GM23338 (cell line): ENCODE results near the gene ADD3. TPM values are rescaled to one million over a fixed set of nuclear protein-coding genes. Genes with fewer than 3 reads are reported as not detected.

Source experiments
- ATAC-seq: fragments of 200-7000 bp; cut with Tn5 transposase; 3 replicates; pipeline ENCODE4 v1.9.1; 2020
- DNase-seq: peaks from one replicate; pipeline ENCODE4 v3.0.0-alpha.2; 2015; ENCODE audit warnings: low spot score
- H2AFZ ChIP-seq: fragments of 200-600 bp; sonication (generic); 2 replicates; pipeline ENCODE4 v1.8.0; 2016; ENCODE audit warnings: antibody characterized with exemption, mild to moderate bottlenecking, moderate library complexity
- H3F3A ChIP-seq: fragments of 200-600 bp; sonication (generic); replicated peaks from 2 replicates; pipeline ENCODE4 v1.8.0; 2017; ENCODE audit warnings: antibody characterized with exemption, mixed run types, low read depth
- H3K27ac ChIP-seq: fragments of 200-600 bp; sonication (generic); 2 replicates; pipeline ENCODE4 v1.6.1; 2016; ENCODE audit warnings: low read depth
- H3K27me3 ChIP-seq: fragments of 200-600 bp; sonication (generic); 2 replicates; pipeline ENCODE4 v1.8.0; 2016; ENCODE audit warnings: mild to moderate bottlenecking, mixed run types, moderate library complexity; ENCODE audit not compliant: insufficient read depth
- H3K36me3 ChIP-seq: fragments of 200-600 bp; sonication (generic); 2 replicates; pipeline ENCODE4 v1.8.0; 2016; ENCODE audit warnings: mild to moderate bottlenecking; ENCODE audit not compliant: insufficient read depth
- H3K4me1 ChIP-seq: fragments of 200-600 bp; sonication (generic); 2 replicates; pipeline ENCODE4 v1.8.0; 2016; ENCODE audit warnings: mild to moderate bottlenecking, moderate library complexity; ENCODE audit not compliant: insufficient read depth
- H3K4me2 ChIP-seq: fragments of 200-600 bp; sonication (generic); 2 replicates; pipeline ENCODE4 v1.7.1; 2017; ENCODE audit warnings: mixed run types
- H3K4me3 ChIP-seq: fragments of 200-600 bp; sonication (generic); 2 replicates; pipeline ENCODE4 v1.6.1; 2016; ENCODE audit warnings: mixed run types
- H3K79me2 ChIP-seq: fragments of 200-600 bp; sonication (generic); replicated peaks from 2 replicates; pipeline ENCODE4 v1.8.0; 2017; ENCODE audit warnings: mild to moderate bottlenecking; ENCODE audit not compliant: insufficient read depth
- H3K9me2 ChIP-seq: fragments of 200-600 bp; sonication (generic); 2 replicates; pipeline ENCODE4 v1.8.0; 2017; ENCODE audit not compliant: insufficient read depth
- H4K20me1 ChIP-seq: fragments of 200-600 bp; sonication (generic); replicated peaks from 2 replicates; pipeline ENCODE4 v1.8.0; 2017; ENCODE audit warnings: mild to moderate bottlenecking; ENCODE audit not compliant: insufficient read depth
- H3K27ac Mint-ChIP-seq: 2 replicates; pipeline ENCODE4 v1.8.0; 2020; ENCODE audit warnings: inconsistent platforms, mild to moderate bottlenecking, moderate library complexity, mixed read lengths
- H3K27me3 Mint-ChIP-seq: 3 replicates; pipeline ENCODE4 v1.8.0; 2022; ENCODE audit warnings: low read depth, mild to moderate bottlenecking, moderate library complexity, mixed read lengths, inconsistent platforms; ENCODE audit not compliant: insufficient read depth, poor library complexity
- H3K36me3 Mint-ChIP-seq: 3 replicates; pipeline ENCODE4 v1.8.0; 2021; ENCODE audit warnings: low read depth, mild to moderate bottlenecking, inconsistent platforms, moderate library complexity, mixed read lengths
- H3K4me1 Mint-ChIP-seq: 3 replicates; pipeline ENCODE4 v1.8.0; 2020; ENCODE audit warnings: mild to moderate bottlenecking, inconsistent platforms, mixed read lengths
- H3K4me3 Mint-ChIP-seq: 3 replicates; pipeline ENCODE4 v1.8.0; 2021; ENCODE audit warnings: moderate library complexity, mild to moderate bottlenecking, inconsistent platforms, mixed read lengths
- H3K9me3 Mint-ChIP-seq: 3 replicates; pipeline ENCODE4 v1.8.0; 2020; ENCODE audit warnings: moderate library complexity, mild to moderate bottlenecking, inconsistent platforms, mixed read lengths
- CREB1 ChIP-seq: fragments of 250-450 bp; sonication (Bioruptor Pico); IDR thresholded peaks from 2 replicates; pipeline ENCODE4 v1.5.0; 2020; ENCODE audit warnings: low read depth, mild to moderate bottlenecking, moderate library complexity
- CTCF ChIP-seq, 2 experiments: fragments of 200-600 bp in 1 of 2; sonication (generic) in 1 of 2; conservative IDR thresholded peaks; 2 replicates each; pipeline versions ENCODE4 v1.5.1 to v1.6.1; 2016 to 2017; ENCODE audit warnings: antibody characterized with exemption in 2 of 2, low read depth in 2 of 2, mild to moderate bottlenecking in 2 of 2, moderate library complexity in 1 of 2
- ETS1 ChIP-seq: IDR thresholded peaks from 2 replicates; pipeline ENCODE4 v1.6.1; 2016; ENCODE audit warnings: antibody characterized with exemption
- EZH2 ChIP-seq: fragments of 200-600 bp; sonication (generic); IDR thresholded peaks from one replicate; pipeline ENCODE4 v1.8.0; 2017; ENCODE audit warnings: antibody characterized with exemption, mild to moderate bottlenecking, low read depth; ENCODE audit not compliant: unreplicated experiment
- EZH2phosphoT487 ChIP-seq: fragments of 200-600 bp; sonication (generic); IDR thresholded peaks from one replicate; pipeline ENCODE4 v1.8.1; 2018; ENCODE audit warnings: antibody characterized with exemption; ENCODE audit not compliant: unreplicated experiment
- JUNB ChIP-seq: IDR thresholded peaks from one replicate; pipeline ENCODE4 v1.6.1; 2016; ENCODE audit warnings: antibody characterized with exemption; ENCODE audit not compliant: unreplicated experiment
- NANOG ChIP-seq: IDR thresholded peaks from 2 replicates; pipeline ENCODE4 v1.6.1; 2016; ENCODE audit warnings: antibody characterized with exemption, borderline replicate concordance
- POLR2AphosphoS5 ChIP-seq: IDR thresholded peaks from 2 replicates; pipeline ENCODE4 v1.6.1; 2016; ENCODE audit warnings: antibody characterized with exemption, low read depth
- REST ChIP-seq: IDR thresholded peaks from one replicate; pipeline ENCODE4 v1.6.1; 2018; ENCODE audit warnings: antibody characterized with exemption; ENCODE audit not compliant: unreplicated experiment
- STAT1 ChIP-seq: IDR thresholded peaks from one replicate; pipeline ENCODE4 v1.6.1; 2016; ENCODE audit warnings: antibody characterized with exemption; ENCODE audit not compliant: unreplicated experiment
- ZNF114 ChIP-seq: fragments of 250-450 bp; sonication (Bioruptor Pico); IDR thresholded peaks from 2 replicates; pipeline ENCODE4 v1.5.0; 2020; ENCODE audit warnings: mild to moderate bottlenecking, moderate library complexity
- ZNF331 ChIP-seq: fragments of 250-450 bp; sonication (Bioruptor Pico); IDR thresholded peaks from 2 replicates; pipeline ENCODE4 v1.5.0; 2020; ENCODE audit warnings: low read depth, mild to moderate bottlenecking, moderate library complexity
- ZNF462 ChIP-seq: fragments of 250-450 bp; sonication (Bioruptor Pico); IDR thresholded peaks from 2 replicates; pipeline ENCODE4 v1.5.0; 2020; ENCODE audit warnings: mild to moderate bottlenecking, moderate library complexity
- polyA plus RNA-seq: library from polyadenylated mRNA; unstranded; fragments of >200 nt; fragmentation: Nextera tagmentation; extraction: Ambion mirVana; gene quantifications from 2 replicates; pipeline ENCODE4 v1.2.1, GENCODE V29; 2016
- total RNA-seq: library from RNA; depleted of rRNA; stranded (reverse); fragments of >200 nt; shearing (Covaris generic); gene quantifications from 2 replicates; pipeline ENCODE4 v1.2.3, GENCODE V29; 2014

The ADD3 gene
- total and polyA plus RNA-seq, 2 experiments from 2014 or later = 68.5 to 767 TPM

GRCh38 chr10:109991266-109991855 lies 16.4 kb upstream of the ADD3 start:
- peaks cover 3% of the 10 kb centered on the region; the same call in 2 of the 3 replicates for H3K4me1 Mint-ChIP-seq
- no peaks in the 10 kb centered on the region for H3K36me3 Mint-ChIP-seq
- Histone ChIP-seq H3K79me2 (no peaks in the 10 kb centered on the region), H3F3A (no peaks in the 10 kb centered on the region), H3K27me3 (no peaks in the 10 kb centered on the region), H3K9me2 (no peaks in the 10 kb centered on the region), H4K20me1 (no peaks in the 10 kb centered on the region), H3K27ac (no peak overlapping the region), H3K4me3 (no peak overlapping the region), H3K4me2 (no peak overlapping the region), H3K4me1 (no peaks in the 10 kb centered on the region), H2AFZ (no peak overlapping the region), H3K36me3 (no peaks in the 10 kb centered on the region)
- H3K9me3 Mint-ChIP-seq = no peaks in the 10 kb centered on the region
- DNase-seq = no peak
- no peak overlapping the region for H3K4me3 Mint-ChIP-seq
- TF ChIP-seq ZNF462 (CRISPR knock-in tag) (no peak), ZNF114 (CRISPR knock-in tag) (no peak), EZH2phosphoT487 (no peak), ETS1 (no peak), JUNB (no peak), CTCF (conservative IDR thresholded peaks at IDR 0.05; ENCODE audit: low read depth in 2 of 2) (no peak), ZNF331 (CRISPR knock-in tag) (no peak), POLR2AphosphoS5 (no peak), NANOG (no peak), EZH2 (no peak), STAT1 (no peak), REST (no peak), CREB1 (CRISPR knock-in tag) (no peak)
- no peaks in the 10 kb centered on the region for H3K27me3 Mint-ChIP-seq
- ATAC-seq = no peak
- no peak overlapping the region for H3K27ac Mint-ChIP-seq
